Tibial nerve (tissue), 4 donors: ENCODE measurements around the gene GDPD5. TPM values are rescaled to one million over a fixed set of nuclear protein-coding genes. Genes with fewer than 3 reads are reported as not detected.

Experiments
- DNase-seq, 2 donors: peaks; one replicate each; pipeline ENCODE4 v3.0.0-alpha.2; 2019; ENCODE audit warnings: low spot score in 2 of 2
- H3K27ac ChIP-seq, 4 donors: fragments of 200-600 bp; sonication (generic) in 3 of 4; one replicate each; pipeline ENCODE4 v1.5.1; 2017 to 2019; ENCODE audit warnings: mild to moderate bottlenecking in 1 of 4
- H3K27me3 ChIP-seq, 2 donors: fragments of 200-600 bp; sonication (generic) in 1 of 2; one replicate each; pipeline versions ENCODE4 v1.5.1 to v1.6.0; 2017 to 2019
- H3K36me3 ChIP-seq, 3 donors: fragments of 200-600 bp; sonication (generic); one replicate each; pipeline ENCODE4 v1.5.1; 2018 to 2019
- H3K4me1 ChIP-seq, 4 donors: fragments of 200-600 bp; sonication (generic) in 3 of 4; one replicate each; pipeline ENCODE4 v1.5.1; 2017 to 2019
- H3K4me3 ChIP-seq, 4 donors: fragments of 200-600 bp; sonication (generic) in 3 of 4; one replicate each; pipeline ENCODE4 v1.5.1; 2017 to 2019; ENCODE audit warnings: mild to moderate bottlenecking in 1 of 4, moderate library complexity in 1 of 4
- H3K9me3 ChIP-seq, 4 donors: fragments of 200-600 bp; sonication (generic) in 3 of 4; one replicate each; pipeline ENCODE4 v1.5.1; 2017 to 2019
- CTCF ChIP-seq, 5 experiments: fragments of 200-600 bp in 3 of 5; fragments of 450-650 bp in 2 of 5; sonication (generic) in 3 of 5; IDR thresholded peaks; one replicate each; pipeline ENCODE4 v1.5.1; 2016 to 2019; ENCODE audit warnings: antibody characterized with exemption in 5 of 5, mild to moderate bottlenecking in 3 of 5, moderate library complexity in 2 of 5
- EP300 ChIP-seq, 2 donors: sonication (generic); formaldehyde crosslinking; IDR thresholded peaks; one replicate each; pipeline ENCODE4 v1.6.1; 2017; ENCODE audit warnings: antibody characterized with exemption in 2 of 2, mild to moderate bottlenecking in 1 of 2
- POLR2A ChIP-seq, 2 donors: fragments of 450-650 bp; IDR thresholded peaks; one replicate each; pipeline ENCODE4 v1.6.1; 2017; ENCODE audit warnings: antibody characterized with exemption in 2 of 2, mild to moderate bottlenecking in 2 of 2, moderate library complexity in 2 of 2
- WGBS, 2 donors: methylation state at CpG; one replicate each; pipeline ENCODE4 v1.1.5; 2018; 5-methylcytosine and 5-hydroxymethylcytosine counted together
- total RNA-seq, 4 donors: library from RNA; depleted of rRNA; stranded (reverse); fragments of >200 nt; gene quantifications; one replicate each; pipeline ENCODE4 v1.1.0, GENCODE V29; 2016

GDPD5 gene
- 100 to 1,000 TPM in 2 of 4 donors, 10 to 100 TPM in 2; 92.2 to 122 (median 101) TPM for total RNA-seq

- peak; percentile 54 to 84 (median 70) for TF ChIP-seq CTCF (IDR thresholded peaks at IDR 0.05)
- TF ChIP-seq EP300 (IDR thresholded peaks at IDR 0.05): peak in 1 of 2 donors; percentile 56
- TF ChIP-seq POLR2A (IDR thresholded peaks at IDR 0.05): peak; percentile 37 to 75
- WGBS, 2 donors: 0 to 1% methylated on average over 51 to 71 of the region's 99 CpGs
- Histone ChIP-seq H3K27me3 (no peaks in the 10 kb centered on the region), H3K27ac (peak within 1 kb of the TSS; percentile 19 to 83 (median 51)), H3K36me3 (no peaks in the 10 kb centered on the region), H3K4me1 (peaks cover 0 to 44% (median 4%) of the 10 kb centered on the region in 4 donors), H3K4me3 (peak within 1 kb of the TSS; percentile 55 to 93 (median 70)), H3K9me3 (no peaks in the 10 kb centered on the region)
- DNase-seq: peak; percentile 60 to 62
Measured at GRCh38 chr11:75525433-75526191, at the start of gene GDPD5. Gene GDPD5, minus strand, starts transcription at chr11:75525941. Its CDS starts 48,206 bp downstream, at chr11:75477735.

- DNase-seq: no peak
- no peak overlapping the region for H3K27ac ChIP-seq
- TF ChIP-seq POLR2A (IDR thresholded peaks at IDR 0.05) (no peak), CTCF (IDR thresholded peaks at IDR 0.05) (peak in 1 of 5 experiments; percentile 19)
- H3K27me3 ChIP-seq: no peaks in the 10 kb centered on the region
- peaks cover 0 to 43% (median 7%) of the 10 kb centered on the region in 3 donors for H3K36me3 ChIP-seq
- WGBS, 2 donors: 60 to 66% methylated on average over 12 of the region's 12 CpGs
- peaks cover 0 to 32% (median 7%) of the 10 kb centered on the region in 4 donors for H3K4me1 ChIP-seq
- no peaks in the 10 kb centered on the region for H3K9me3 ChIP-seq
- no peak overlapping the region for H3K4me3 ChIP-seq
Measured at GRCh38 chr11:75574698-75575602, 49.2 kb upstream of the GDPD5 start.

GRCh38 chr11:75572744-75573143 is 47.0 kb upstream of the GDPD5 start:
- no peak for TF ChIP-seq CTCF (IDR thresholded peaks at IDR 0.05)
- Histone ChIP-seq H3K36me3 (peaks cover 9 to 63% (median 16%) of the 10 kb centered on the region in 3 donors), H3K27me3 (no peaks in the 10 kb centered on the region), H3K9me3 (no peaks in the 10 kb centered on the region), H3K4me1 (peaks cover 0 to 43% (median 7%) of the 10 kb centered on the region in 4 donors), H3K27ac (no peak overlapping the region), H3K4me3 (no peak overlapping the region)
- no peak for DNase-seq
- WGBS, 2 donors: 71 to 73% methylated on average over 8 of the region's 8 CpGs

- H3K4me3 ChIP-seq: no peak overlapping the region
- no peaks in the 10 kb centered on the region for H3K9me3 ChIP-seq
- WGBS, 2 donors: 91 to 93% methylated on average over 5 to 14 of the region's 14 CpGs
- no peak overlapping the region for H3K27ac ChIP-seq
- peaks cover 0 to 47% (median 3%) of the 10 kb centered on the region in 4 donors for H3K4me1 ChIP-seq
- no peak for DNase-seq
- TF ChIP-seq POLR2A (IDR thresholded peaks at IDR 0.05) (no peak), EP300 (IDR thresholded peaks at IDR 0.05) (no peak), CTCF (IDR thresholded peaks at IDR 0.05) (no peak)
- H3K36me3 ChIP-seq: peaks cover 9 to 74% (median 16%) of the 10 kb centered on the region in 3 donors
- no peaks in the 10 kb centered on the region for H3K27me3 ChIP-seq
Measured at GRCh38 chr11:75571625-75572024, 45.9 kb upstream of the GDPD5 start.
